Endothelial cell of umbilical vein (primary cell): ENCODE measurements around the gene KIF3A.

Source experiments
- GATA2 ChIP-seq: IDR thresholded peaks from 2 replicates; pipeline ENCODE4 v1.7.0; 2011; ENCODE audit warnings: low read depth, mild to moderate bottlenecking, moderate library complexity, mixed read lengths, low read length; ENCODE audit not compliant: insufficient read length, insufficient read depth
- MYC ChIP-seq: IDR thresholded peaks from one replicate; pipeline ENCODE4 v1.6.1; 2011; ENCODE audit warnings: mild to moderate bottlenecking, low read depth, low read length
- POLR2A ChIP-seq: IDR thresholded peaks from 2 replicates; pipeline ENCODE4 v1.6.1; 2012; ENCODE audit warnings: low read depth, mild to moderate bottlenecking, control low read depth, low read length
- POLR2AphosphoS5 ChIP-seq: IDR thresholded peaks from 2 replicates; pipeline ENCODE4 v1.6.1; 2012; ENCODE audit warnings: low read depth, mild to moderate bottlenecking, control low read depth, low read length, moderate library complexity; ENCODE audit not compliant: insufficient read depth
- TF ChIP-seq, protein P1 (sequence below), 2 donors: IDR thresholded peaks; 1 replicate in 1 of 2; 2 replicates in 1 of 2; pipeline ENCODE4 v1.5.1; 2011; ENCODE audit warnings: low read length in 2 of 2, mild to moderate bottlenecking in 2 of 2, moderate library complexity in 2 of 2, control low read depth in 1 of 2, inconsistent platforms in 1 of 2, low read depth in 1 of 2; ENCODE audit not compliant: insufficient read depth in 1 of 2; ENCODE audit errors: extremely low read depth in 1 of 2
- TF ChIP-seq, protein P2 (sequence below): IDR thresholded peaks from 2 replicates; pipeline ENCODE4 v1.6.1; 2011; ENCODE audit not compliant: insufficient read depth, insufficient read length

DNA sequence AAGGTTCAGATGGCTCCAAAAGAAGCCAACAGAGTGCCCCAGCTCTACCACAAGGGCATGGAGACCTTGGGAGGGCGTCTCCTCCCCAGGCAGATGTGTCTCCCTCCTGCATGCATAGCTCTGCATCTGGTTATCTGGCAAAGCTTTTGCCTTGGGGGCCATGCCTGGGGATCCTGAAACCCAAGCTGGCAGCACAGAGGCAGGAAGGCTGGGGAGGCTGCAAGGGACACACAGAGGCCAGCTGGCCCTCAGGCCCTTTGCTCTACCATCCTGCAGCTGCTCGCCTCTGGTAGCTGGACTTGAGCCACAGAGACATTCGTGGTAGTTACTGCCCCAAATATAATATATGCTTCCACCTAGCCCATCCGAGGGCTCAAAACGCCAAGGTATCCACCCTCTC lies 35.8 kb upstream of the KIF3A start:
- TF ChIP-seq POLR2A = no peak
- no peak for TF ChIP-seq GATA2
- TF ChIP-seq, protein P1, sequence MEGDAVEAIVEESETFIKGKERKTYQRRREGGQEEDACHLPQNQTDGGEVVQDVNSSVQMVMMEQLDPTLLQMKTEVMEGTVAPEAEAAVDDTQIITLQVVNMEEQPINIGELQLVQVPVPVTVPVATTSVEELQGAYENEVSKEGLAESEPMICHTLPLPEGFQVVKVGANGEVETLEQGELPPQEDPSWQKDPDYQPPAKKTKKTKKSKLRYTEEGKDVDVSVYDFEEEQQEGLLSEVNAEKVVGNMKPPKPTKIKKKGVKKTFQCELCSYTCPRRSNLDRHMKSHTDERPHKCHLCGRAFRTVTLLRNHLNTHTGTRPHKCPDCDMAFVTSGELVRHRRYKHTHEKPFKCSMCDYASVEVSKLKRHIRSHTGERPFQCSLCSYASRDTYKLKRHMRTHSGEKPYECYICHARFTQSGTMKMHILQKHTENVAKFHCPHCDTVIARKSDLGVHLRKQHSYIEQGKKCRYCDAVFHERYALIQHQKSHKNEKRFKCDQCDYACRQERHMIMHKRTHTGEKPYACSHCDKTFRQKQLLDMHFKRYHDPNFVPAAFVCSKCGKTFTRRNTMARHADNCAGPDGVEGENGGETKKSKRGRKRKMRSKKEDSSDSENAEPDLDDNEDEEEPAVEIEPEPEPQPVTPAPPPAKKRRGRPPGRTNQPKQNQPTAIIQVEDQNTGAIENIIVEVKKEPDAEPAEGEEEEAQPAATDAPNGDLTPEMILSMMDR (IDR thresholded peaks at IDR 0.05; ENCODE audit: extremely low read depth in 1 of 2, insufficient read depth in 1 of 2, low read depth in 1 of 2, low read length in 2 of 2) = no peak
- TF ChIP-seq, protein P2, sequence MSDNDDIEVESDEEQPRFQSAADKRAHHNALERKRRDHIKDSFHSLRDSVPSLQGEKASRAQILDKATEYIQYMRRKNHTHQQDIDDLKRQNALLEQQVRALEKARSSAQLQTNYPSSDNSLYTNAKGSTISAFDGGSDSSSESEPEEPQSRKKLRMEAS = no peak
- TF ChIP-seq POLR2AphosphoS5 = no peak
- TF ChIP-seq MYC = no peak
